Measurements from ENCODE around the gene ACTRT2. TPM values are rescaled to one million over a fixed set of nuclear protein-coding genes. Genes with fewer than 3 reads are reported as not detected.

Gene ACTRT2
- total RNA-seq, 4 donors from 2014 or later = not detected

DNA sequence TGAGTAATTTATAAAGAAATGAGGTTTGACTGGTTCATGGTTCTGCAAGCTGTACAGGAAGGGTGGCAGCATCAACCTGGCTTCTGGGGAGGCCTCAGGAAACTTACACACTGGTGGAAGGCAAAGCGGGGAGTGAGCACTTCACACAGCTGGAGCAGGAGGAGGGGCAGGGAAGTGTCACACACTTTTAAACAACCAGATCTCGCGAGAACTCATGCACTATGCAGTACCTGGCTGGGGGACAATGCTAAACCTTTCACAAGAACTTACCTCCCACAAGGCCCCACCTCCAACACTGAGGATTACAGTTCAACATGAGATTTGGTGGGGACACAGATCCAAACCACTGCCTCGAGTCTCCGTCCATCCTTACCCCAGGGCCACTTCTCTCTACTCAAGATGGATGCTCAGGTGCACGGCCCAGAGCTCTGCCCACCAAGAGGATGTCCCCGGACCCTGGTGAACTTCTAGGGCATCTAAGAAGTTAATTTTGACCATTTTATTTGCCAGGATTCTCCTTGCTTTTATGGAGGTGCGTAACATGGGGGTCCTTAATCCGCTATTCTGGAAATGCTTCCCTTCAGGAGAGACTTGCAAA is 22.7 kb upstream of the ACTRT2 start:
- no peak for DNase-seq (ENCODE audit: extremely low spot score)

DNA sequence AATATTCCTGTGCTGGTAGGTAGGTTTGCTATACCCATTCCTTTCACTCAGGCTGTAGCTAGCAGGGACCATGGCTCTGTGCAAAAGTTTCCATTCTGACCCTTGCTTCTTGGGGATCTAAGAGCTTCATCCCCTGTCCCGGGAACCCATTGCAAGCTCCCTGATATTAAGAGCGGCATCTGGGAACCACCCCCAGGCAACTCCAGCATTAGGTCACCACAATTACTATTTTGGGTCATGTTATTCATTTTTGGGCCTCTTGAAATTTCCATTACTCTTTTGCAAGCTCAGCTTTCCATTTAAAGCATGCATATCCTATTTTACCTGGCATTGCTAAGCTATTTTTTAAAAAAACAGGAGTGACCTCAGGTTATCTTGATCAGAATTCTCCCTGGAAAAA is 22.1 kb upstream of the ACTRT2 start:
- H3K4me1 ChIP-seq = no peaks in the 10 kb centered on the region
- DNase-seq (ENCODE audit: extremely low spot score) = no peak
- no peak overlapping the region for H3K4me3 ChIP-seq
- WGBS = 78% methylated on average over 2 of the region's 2 CpGs
- intact Hi-C loops (cut with DNase I) = no loop called here
- TF ChIP-seq POLR2AphosphoS5 (IDR thresholded peaks at IDR 0.05) = no peak
- no peak for TF ChIP-seq EP300 (IDR thresholded peaks at IDR 0.05)
- TF ChIP-seq, protein P1, sequence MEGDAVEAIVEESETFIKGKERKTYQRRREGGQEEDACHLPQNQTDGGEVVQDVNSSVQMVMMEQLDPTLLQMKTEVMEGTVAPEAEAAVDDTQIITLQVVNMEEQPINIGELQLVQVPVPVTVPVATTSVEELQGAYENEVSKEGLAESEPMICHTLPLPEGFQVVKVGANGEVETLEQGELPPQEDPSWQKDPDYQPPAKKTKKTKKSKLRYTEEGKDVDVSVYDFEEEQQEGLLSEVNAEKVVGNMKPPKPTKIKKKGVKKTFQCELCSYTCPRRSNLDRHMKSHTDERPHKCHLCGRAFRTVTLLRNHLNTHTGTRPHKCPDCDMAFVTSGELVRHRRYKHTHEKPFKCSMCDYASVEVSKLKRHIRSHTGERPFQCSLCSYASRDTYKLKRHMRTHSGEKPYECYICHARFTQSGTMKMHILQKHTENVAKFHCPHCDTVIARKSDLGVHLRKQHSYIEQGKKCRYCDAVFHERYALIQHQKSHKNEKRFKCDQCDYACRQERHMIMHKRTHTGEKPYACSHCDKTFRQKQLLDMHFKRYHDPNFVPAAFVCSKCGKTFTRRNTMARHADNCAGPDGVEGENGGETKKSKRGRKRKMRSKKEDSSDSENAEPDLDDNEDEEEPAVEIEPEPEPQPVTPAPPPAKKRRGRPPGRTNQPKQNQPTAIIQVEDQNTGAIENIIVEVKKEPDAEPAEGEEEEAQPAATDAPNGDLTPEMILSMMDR (IDR thresholded peaks at IDR 0.05) = no peak
- peaks cover 0 to 58% (median 0%) of the 10 kb centered on the region in 4 donors for H3K27me3 ChIP-seq
- no peak overlapping the region for H3K27ac ChIP-seq (replicated peaks in 1 of 4)
- no peaks in the 10 kb centered on the region for H3K36me3 ChIP-seq
- H3K9me3 ChIP-seq = peaks cover 0 to 12% (median 8%) of the 10 kb centered on the region in 4 donors

More for the DNA sequence above, 22.7 kb upstream of the ACTRT2 start:
- H3K36me3 ChIP-seq = no peaks in the 10 kb centered on the region
- intact Hi-C loops (cut with DNase I) = no loop called here
- peaks cover 0 to 53% (median 0%) of the 10 kb centered on the region in 4 donors for H3K27me3 ChIP-seq
- 86% methylated on average over 9 of the region's 9 CpGs for WGBS
- no peak for TF ChIP-seq EP300 (IDR thresholded peaks at IDR 0.05)
- no peak for TF ChIP-seq POLR2AphosphoS5 (IDR thresholded peaks at IDR 0.05)
- TF ChIP-seq POLR2A (IDR thresholded peaks at IDR 0.05; ENCODE audit: low read depth) = no peak
- TF ChIP-seq, protein P1 (IDR thresholded peaks at IDR 0.05) = no peak
- no peaks in the 10 kb centered on the region for H3K4me1 ChIP-seq
- H3K27ac ChIP-seq (replicated peaks in 1 of 4) = no peak overlapping the region
- H3K4me3 ChIP-seq = no peak overlapping the region
- H3K9me3 ChIP-seq = peaks cover 0 to 17% (median 13%) of the 10 kb centered on the region in 4 donors

DNA sequence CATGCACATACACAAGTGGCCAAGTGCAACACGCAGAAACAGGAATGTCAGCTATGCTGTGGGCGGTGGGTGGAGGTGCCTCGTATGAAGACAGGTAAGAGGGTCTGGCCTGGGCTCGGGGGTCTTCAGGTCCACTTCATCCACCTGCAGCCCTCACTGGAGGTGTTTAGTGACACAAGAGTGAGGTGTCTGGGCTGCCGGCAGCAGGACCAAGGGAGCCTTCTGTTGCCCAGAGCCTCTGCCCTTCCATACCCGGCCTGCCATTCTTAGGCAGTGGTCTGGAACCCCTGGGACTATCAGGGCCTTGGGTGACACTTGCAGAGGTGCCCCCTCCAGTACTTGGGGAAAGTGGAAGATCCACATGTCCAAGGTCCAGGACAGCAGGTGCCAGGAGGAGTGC is 21.7 kb upstream of the ACTRT2 start:
- 75% methylated on average over 6 of the region's 6 CpGs for WGBS
- intact Hi-C loops (cut with DNase I) = no loop called here
- Histone ChIP-seq H3K27me3 (peaks cover 0 to 63% (median 0%) of the 10 kb centered on the region in 4 donors), H3K27ac (replicated peaks in 1 of 4) (no peak overlapping the region), H3K36me3 (no peaks in the 10 kb centered on the region), H3K9me3 (peaks cover 0 to 7% (median 3%) of the 10 kb centered on the region in 4 donors), H3K4me3 (no peak overlapping the region), H3K4me1 (no peaks in the 10 kb centered on the region)
- DNase-seq (ENCODE audit: extremely low spot score) = no peak
- TF ChIP-seq EP300 (IDR thresholded peaks at IDR 0.05) (no peak), POLR2AphosphoS5 (IDR thresholded peaks at IDR 0.05) (no peak), POLR2A (IDR thresholded peaks at IDR 0.05; ENCODE audit: low read depth) (no peak)
- TF ChIP-seq, protein P1 (IDR thresholded peaks at IDR 0.05) = no peak

DNA sequence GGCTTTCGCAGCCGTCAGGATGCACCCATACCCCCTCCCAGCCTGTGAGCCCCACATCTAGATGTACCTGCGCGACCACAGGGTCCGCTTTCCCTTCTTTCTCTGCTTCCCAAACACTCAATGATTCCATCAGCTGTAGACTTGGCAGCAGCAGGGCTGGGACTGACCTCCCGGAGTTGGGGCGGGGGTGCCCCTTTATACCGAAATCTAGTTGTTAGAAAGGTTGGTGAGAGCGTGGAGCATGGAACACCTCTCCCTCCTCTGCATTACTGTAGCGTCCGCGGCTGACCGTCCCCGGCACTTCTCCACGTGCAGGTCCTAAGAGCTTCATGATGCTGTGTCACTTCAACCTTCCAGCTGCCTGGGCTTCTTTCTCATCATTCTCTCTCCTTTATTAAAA is 21.1 kb upstream of the ACTRT2 start:
- H3K4me3 ChIP-seq = no peak overlapping the region
- intact Hi-C loops (cut with DNase I) = no loop called here
- 87% methylated on average over 15 of the region's 15 CpGs for WGBS
- TF ChIP-seq POLR2A (IDR thresholded peaks at IDR 0.05; ENCODE audit: low read depth) (no peak), POLR2AphosphoS5 (IDR thresholded peaks at IDR 0.05) (no peak), EP300 (IDR thresholded peaks at IDR 0.05) (no peak)
- TF ChIP-seq, protein P1 (IDR thresholded peaks at IDR 0.05) = no peak
- H3K27ac ChIP-seq (replicated peaks in 1 of 4) = no peak overlapping the region
- no peak for DNase-seq (ENCODE audit: extremely low spot score)
- no peaks in the 10 kb centered on the region for H3K36me3 ChIP-seq
- H3K4me1 ChIP-seq = no peaks in the 10 kb centered on the region
- H3K9me3 ChIP-seq = peaks cover 0 to 5% (median 0%) of the 10 kb centered on the region in 4 donors
- H3K27me3 ChIP-seq = peaks cover 0 to 69% (median 0%) of the 10 kb centered on the region in 4 donors

Data from esophagus muscularis mucosa (tissue), 4 donors.